ENCODE data around the gene ZNF845.
"Not testable (repeated sequence)": the region's sequence is repeated elsewhere in the genome, so short reads cannot be mapped to it uniquely, and the experiment has no call there.

The ZNF845 gene

GRCh38 chr19:53388904-53389303 is 55.4 kb downstream of the ZNF845 start:
- TF ChIP-seq CTCF (conservative IDR thresholded peaks at IDR 0.05) = no peak
- no peak overlapping the region for H3K27ac ChIP-seq

- TF ChIP-seq CTCF (conservative IDR thresholded peaks at IDR 0.05) = no peak
- H3K27ac ChIP-seq = no peak overlapping the region
Observed at GRCh38 chr19:53389571-53389970, 56.0 kb downstream of the ZNF845 start.

- H3K27ac ChIP-seq = no peak overlapping the region
- no peak for TF ChIP-seq CTCF (conservative IDR thresholded peaks at IDR 0.05)
Observed at GRCh38 chr19:53389978-53390377, 56.4 kb downstream of the ZNF845 start.

GRCh38 chr19:53394522-53394973 is 61.0 kb downstream of the ZNF845 start:
- H3K27ac ChIP-seq = peak overlapping the region; percentile 82
- TF ChIP-seq CTCF (conservative IDR thresholded peaks at IDR 0.05) = no peak

GRCh38 chr19:53394974-53395839 is 61.7 kb downstream of the ZNF845 start, which contains the start of gene ZNF765:
TSS of gene ZNF765 (plus strand) at chr19:53395149. CDS start at chr19:53398016, 2,867 bp downstream.
- H3K27ac ChIP-seq = peak within 1 kb of the TSS; percentile 82

GRCh38 chr19:53395840-53396524 is 62.4 kb downstream of the ZNF845 start:
- H3K27ac ChIP-seq = peak overlapping the region; percentile 82

More at GRCh38 chr19:53394974-53395839, 61.7 kb downstream of the ZNF845 start, which contains the start of gene ZNF765:
- TF ChIP-seq CTCF (conservative IDR thresholded peaks at IDR 0.05) = peak; percentile 68

GRCh38 chr19:53396525-53396868 is 62.9 kb downstream of the ZNF845 start:
- no peak for TF ChIP-seq CTCF (conservative IDR thresholded peaks at IDR 0.05)
- peak overlapping the region; percentile 82; the same call in 1 of the 2 replicates for H3K27ac ChIP-seq

- H3K27ac ChIP-seq = not testable (repeated sequence)
Observed at GRCh38 chr19:53397918-53398317, 64.4 kb downstream of the ZNF845 start.

Measured in VCaP (cell line).